LNCaP clone FGC (cell line): ENCODE measurements around the gene ZNF540.
A peak's percentile ranks its signal among the peaks of the same experiment; 100 is the strongest.

Experiments
- DNase-seq: peaks from one replicate; pipeline ENCODE4 v3.0.0-alpha.2; 2011; ENCODE audit warnings: low read depth
- H3K4me3 ChIP-seq: 2 replicates; pipeline ENCODE4 v1.5.1; 2011; ENCODE audit warnings: mild to moderate bottlenecking, low read depth, low read length, control low read depth
- TF ChIP-seq, protein P1 (sequence below): IDR thresholded peaks from 2 replicates; pipeline ENCODE4 v1.5.1; 2012; ENCODE audit warnings: mild to moderate bottlenecking; ENCODE audit not compliant: control insufficient read depth, insufficient read depth; ENCODE audit errors: extremely low read depth

The ZNF540 gene

GRCh38 chr19:37594304-37594981 lies at the start of gene ZNF540, which contains the start of gene ZNF571:
ZNF540 (plus strand) TSS chr19:37594876; CDS start chr19:37598448, 3,572 bp downstream.
ZNF571 (minus strand) TSS chr19:37594792; CDS start chr19:37586676, 8,116 bp downstream.
- DNase-seq = peak; percentile 95
- TF ChIP-seq, protein P1, sequence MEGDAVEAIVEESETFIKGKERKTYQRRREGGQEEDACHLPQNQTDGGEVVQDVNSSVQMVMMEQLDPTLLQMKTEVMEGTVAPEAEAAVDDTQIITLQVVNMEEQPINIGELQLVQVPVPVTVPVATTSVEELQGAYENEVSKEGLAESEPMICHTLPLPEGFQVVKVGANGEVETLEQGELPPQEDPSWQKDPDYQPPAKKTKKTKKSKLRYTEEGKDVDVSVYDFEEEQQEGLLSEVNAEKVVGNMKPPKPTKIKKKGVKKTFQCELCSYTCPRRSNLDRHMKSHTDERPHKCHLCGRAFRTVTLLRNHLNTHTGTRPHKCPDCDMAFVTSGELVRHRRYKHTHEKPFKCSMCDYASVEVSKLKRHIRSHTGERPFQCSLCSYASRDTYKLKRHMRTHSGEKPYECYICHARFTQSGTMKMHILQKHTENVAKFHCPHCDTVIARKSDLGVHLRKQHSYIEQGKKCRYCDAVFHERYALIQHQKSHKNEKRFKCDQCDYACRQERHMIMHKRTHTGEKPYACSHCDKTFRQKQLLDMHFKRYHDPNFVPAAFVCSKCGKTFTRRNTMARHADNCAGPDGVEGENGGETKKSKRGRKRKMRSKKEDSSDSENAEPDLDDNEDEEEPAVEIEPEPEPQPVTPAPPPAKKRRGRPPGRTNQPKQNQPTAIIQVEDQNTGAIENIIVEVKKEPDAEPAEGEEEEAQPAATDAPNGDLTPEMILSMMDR = no peak
- H3K4me3 ChIP-seq = peak within 1 kb of the TSS; percentile 81

DNA sequence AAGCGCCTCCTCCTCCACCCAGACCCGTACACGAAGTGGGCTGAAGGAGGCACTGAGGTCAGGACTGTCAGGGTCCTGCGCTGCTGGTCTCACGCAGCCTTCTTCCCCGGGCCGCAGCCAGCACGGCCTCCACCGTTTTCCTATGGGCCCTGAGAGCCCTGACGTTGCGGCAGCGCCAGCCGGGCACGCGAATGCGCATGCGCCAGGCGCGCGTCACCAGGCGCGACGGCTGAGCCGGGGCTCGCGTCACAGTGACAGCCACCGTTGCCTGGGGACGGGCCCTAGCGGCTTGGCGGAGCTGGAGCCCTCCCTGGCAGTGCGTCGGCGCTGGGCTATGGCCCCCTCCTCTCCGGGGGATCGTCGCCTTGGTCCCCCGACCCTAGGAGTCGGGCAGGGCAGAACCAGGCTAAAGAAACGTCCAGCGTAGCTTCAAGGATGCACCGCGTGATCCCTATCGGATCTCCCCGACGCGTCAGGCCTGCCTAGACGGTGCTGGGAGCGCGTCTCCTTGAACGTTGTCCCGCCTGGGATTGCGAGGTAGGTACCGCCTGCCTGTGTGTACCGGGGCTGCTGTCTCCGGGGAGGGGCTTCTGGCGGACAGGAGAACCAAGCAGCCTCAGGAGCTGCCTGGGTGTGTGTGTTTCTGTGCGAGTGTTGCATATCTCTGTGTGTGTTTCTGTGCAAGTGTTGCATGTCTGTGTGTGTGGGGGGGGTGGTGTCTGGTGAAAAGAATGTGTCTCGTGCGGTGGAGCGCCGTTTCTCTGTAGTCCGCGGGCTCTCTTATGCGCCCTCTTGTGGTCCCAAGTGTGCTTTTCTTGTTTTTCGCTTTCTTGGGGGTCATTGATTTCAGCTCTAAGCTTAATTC lies 43.3 kb upstream of the ZNF540 start:
- H3K4me3 ChIP-seq = no peak overlapping the region; the same call in 1 of the 2 replicates
- TF ChIP-seq, protein P1 = 0 out of 2 replicates have a peak, but pooled peaks have one; percentile 17
- DNase-seq = no peak

DNA sequence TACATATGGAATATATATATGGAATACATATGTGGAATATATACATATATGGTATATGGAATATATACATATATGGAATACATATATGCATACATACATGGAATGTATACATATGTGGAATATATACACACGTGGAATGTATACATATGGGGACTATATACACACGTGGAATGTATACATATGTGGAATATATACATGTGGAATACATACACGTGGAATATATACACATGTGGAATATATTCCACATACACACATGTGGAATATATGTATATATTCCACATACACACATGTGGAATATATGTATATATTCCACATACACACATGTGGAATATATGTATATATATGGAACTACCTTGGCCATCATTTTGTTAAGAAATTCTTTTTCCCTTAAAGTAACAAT lies 31.2 kb upstream of the ZNF540 start:
- DNase-seq = no peak
- TF ChIP-seq, protein P1 = no peak
- no peak overlapping the region for H3K4me3 ChIP-seq

DNA sequence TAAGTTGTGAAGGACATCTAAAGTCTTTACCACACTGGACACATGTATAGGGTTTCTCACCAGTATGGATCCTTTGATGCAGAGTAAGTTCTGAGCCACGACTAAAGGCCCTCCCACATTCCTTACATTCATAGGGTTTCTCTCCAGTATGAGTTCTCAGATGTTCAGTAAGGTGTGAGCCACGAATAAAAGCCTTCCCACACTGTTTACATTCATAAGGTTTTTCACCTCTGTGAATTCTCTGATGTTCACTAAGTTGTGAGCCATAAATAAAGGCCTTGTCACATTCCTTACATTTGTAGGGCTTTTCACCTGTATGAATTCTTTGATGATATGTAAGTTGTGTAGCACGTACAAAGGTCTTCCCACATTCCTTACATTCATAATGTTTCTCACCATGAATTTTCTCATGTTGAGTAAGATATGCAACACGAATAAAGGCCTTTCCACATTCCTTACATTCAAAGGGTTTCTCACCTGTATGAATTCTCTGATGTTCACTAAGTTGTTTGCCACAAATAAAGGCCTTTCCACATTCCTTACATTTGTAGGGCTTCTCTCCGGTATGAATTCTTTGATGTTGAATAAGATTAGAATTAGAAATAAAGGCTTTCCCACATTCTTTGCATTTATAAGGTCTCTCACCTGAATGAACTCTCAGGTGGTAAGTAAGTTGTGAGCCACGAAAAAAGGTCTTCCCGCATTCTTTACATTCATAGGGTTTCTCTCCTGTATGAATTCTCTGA lies 29.9 kb upstream of the ZNF540 start:
- DNase-seq = no peak
- H3K4me3 ChIP-seq = no peak overlapping the region
- TF ChIP-seq, protein P1 = no peak

DNA sequence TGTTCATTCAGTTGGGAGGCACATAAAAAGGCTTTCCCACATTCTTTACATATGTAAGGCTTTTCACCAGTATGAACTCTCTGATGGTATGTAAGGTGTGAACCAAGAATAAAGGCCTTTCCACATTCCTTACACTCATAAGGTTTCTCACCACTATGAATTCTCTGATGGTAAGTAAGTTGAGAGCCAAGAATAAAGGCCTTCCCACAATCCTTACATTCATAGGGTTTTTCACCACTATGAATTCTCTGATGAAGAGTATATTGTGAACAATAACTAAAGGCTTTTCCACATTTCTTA lies 29.4 kb upstream of the ZNF540 start:
- no peak overlapping the region for H3K4me3 ChIP-seq
- TF ChIP-seq, protein P1 = no peak
- DNase-seq = no peak

DNA sequence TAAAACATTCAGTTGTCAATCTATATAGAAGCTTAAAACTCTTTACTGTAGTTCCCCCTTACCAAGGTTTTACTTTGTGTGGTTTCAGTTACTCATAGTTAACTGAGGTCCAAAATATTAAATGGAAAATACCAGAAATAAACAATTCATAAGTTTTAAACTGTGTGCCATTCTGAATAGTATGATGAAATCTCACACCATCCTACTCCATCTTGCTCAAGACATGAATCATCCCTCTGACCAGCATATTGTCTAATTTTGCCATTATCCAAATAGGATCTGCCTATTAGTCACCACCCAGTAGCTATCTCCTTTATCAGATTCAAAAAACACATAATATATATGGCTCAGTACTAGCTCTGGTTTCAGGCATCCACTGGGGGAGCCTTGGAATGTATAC lies 22.5 kb upstream of the ZNF540 start:
- H3K4me3 ChIP-seq = no peak overlapping the region
- TF ChIP-seq, protein P1 = no peak
- no peak for DNase-seq
